D341Med (cell line): ENCODE measurements around the gene CEP250.
"Not testable (repeated sequence)": the region's sequence is repeated elsewhere in the genome, so short reads cannot be mapped to it uniquely, and the experiment has no call there.

Experiments
- DNase-seq: peaks from one replicate; pipeline ENCODE4 v3.0.0; 2012; ENCODE audit warnings: low spot score

The CEP250 gene

GRCh38 chr20:35523298-35523888 lies 68.0 kb downstream of the CEP250 start:
- peak; percentile 59 for DNase-seq

GRCh38 chr20:35525639-35526038 lies 70.2 kb downstream of the CEP250 start:
- no peak for DNase-seq

- peak; percentile 18 for DNase-seq
Measured at GRCh38 chr20:35527122-35527769, 71.8 kb downstream of the CEP250 start.

GRCh38 chr20:35529552-35529951 lies 74.2 kb downstream of the CEP250 start, which contains the start of gene C20orf173:
Gene C20orf173, minus strand, starts transcription at chr20:35529652. Its CDS starts 279 bp downstream, at chr20:35529373.
- DNase-seq = no peak

GRCh38 chr20:35539756-35540212 lies 84.4 kb downstream of the CEP250 start:
- peak; percentile 35 for DNase-seq

GRCh38 chr20:35541118-35541782 lies 85.9 kb downstream of the CEP250 start:
- peak; percentile 21 for DNase-seq

- peak; percentile 99 for DNase-seq
Measured at GRCh38 chr20:35541783-35542662, 86.6 kb downstream of the CEP250 start, which contains the start of gene ERGIC3. Gene ERGIC3, plus strand, starts transcription at chr20:35542078. Its CDS starts 20 bp downstream, at chr20:35542098.

GRCh38 chr20:35542990-35543389 lies 87.6 kb downstream of the CEP250 start:
- no peak for DNase-seq

GRCh38 chr20:35544436-35544835 lies 89.0 kb downstream of the CEP250 start:
- no peak for DNase-seq

- DNase-seq = not testable (repeated sequence)
Measured at GRCh38 chr20:35544941-35545340, 89.5 kb downstream of the CEP250 start.

GRCh38 chr20:35546127-35546526 lies 90.7 kb downstream of the CEP250 start:
- no peak for DNase-seq

- DNase-seq = no peak
Measured at GRCh38 chr20:35547329-35547728, 91.9 kb downstream of the CEP250 start.

- DNase-seq = peak; percentile 23
Measured at GRCh38 chr20:35551503-35551902, 96.1 kb downstream of the CEP250 start.

- DNase-seq = no peak
Measured at GRCh38 chr20:35552914-35553313, 97.5 kb downstream of the CEP250 start.

- DNase-seq = peak; percentile 52
Measured at GRCh38 chr20:35555461-35555860, 100.1 kb downstream of the CEP250 start.

GRCh38 chr20:35555951-35556645 lies 100.7 kb downstream of the CEP250 start:
- DNase-seq = peak; percentile 26

GRCh38 chr20:35556871-35557270 lies 101.5 kb downstream of the CEP250 start:
- DNase-seq = no peak

- no peak for DNase-seq
Measured at GRCh38 chr20:35558451-35558850, 103.1 kb downstream of the CEP250 start.

- peak; percentile 24 for DNase-seq
Measured at GRCh38 chr20:35559042-35559693, 103.8 kb downstream of the CEP250 start.

- peak; percentile 21 for DNase-seq
Measured at GRCh38 chr20:35560105-35560511, 104.7 kb downstream of the CEP250 start.

GRCh38 chr20:35560541-35560940 lies 105.1 kb downstream of the CEP250 start:
- peak; percentile 27 for DNase-seq
